ENCODE data around the gene ZNF423.
"Not testable (repeated sequence)": the region's sequence is repeated elsewhere in the genome, so short reads cannot be mapped to it uniquely, and the experiment has no call there.

The ZNF423 gene

DNA sequence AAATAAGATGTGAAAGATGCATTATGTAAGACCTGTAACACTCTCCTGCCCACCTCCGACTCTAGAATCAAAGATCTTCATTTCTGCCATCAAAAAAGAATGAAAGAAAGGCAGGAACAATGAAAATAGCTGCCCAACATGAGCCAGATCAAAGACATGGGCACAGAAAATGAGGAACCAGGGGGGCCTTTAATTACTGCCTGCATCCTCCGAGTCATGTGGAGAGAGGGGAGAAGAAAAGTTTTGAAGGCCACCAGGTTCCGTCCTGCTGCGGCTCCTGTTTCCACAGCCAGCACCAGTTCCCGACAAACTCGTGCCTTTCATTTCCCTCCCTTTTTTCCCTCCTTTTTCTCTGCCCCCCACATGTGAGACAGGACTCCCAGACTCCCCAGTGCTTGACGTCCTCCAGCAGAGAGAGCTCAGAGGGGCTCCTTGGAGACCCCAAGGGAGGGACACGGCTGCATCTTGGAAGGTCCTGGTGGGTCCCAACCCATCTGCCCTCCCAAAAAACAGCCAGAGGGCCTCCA lies 168.4 kb downstream of the ZNF423 start:
- DNase-seq, result no peak

DNA sequence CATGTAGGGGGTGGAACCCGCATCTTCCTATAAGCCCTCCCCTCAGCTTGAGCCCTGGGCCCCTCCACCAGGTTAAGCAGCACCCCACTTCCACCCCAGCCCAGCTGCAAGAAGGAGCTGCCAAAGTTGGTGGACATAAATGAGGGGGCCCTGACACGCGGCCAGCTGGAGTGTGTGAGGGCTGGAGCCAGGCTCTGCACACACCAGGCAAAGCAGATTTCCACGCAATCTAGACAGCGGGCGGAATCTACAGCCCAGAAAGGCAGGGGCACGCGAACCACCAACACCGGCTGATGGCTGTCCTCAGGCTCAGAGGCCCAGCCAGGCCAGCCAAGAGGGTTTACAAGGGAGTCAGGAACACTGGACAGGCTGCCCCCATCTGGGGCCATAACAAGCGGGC lies 171.2 kb downstream of the ZNF423 start:
- no peak for DNase-seq

DNA sequence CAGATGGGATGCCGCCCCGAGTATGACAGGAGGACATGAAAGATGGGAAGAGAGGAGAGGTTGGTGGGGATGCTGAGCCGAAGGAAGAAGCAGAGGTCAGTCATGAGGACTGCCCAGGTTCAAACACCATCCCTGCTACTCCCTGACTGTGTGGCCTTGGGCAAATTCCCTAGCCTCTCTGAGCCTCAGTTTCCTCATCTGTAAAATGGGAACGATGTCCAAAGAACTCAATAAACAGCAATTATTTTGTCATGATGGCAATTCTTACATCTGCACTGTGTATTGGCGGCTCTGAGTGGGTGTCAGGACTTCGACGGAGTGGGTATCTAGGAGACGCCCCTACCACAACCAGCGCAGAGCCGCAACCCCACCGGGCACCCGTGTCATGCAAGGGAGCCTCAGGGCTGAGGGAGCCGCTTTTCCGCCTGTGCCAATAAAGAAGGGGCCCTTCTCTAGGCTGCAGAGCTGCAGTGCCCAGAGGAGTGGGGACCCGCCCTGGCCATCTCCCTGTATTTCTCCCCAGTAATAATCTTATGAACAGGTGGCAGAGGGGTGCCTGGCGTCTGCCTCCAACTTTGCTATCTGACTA lies 173.2 kb downstream of the ZNF423 start:
- no peak for DNase-seq

DNA sequence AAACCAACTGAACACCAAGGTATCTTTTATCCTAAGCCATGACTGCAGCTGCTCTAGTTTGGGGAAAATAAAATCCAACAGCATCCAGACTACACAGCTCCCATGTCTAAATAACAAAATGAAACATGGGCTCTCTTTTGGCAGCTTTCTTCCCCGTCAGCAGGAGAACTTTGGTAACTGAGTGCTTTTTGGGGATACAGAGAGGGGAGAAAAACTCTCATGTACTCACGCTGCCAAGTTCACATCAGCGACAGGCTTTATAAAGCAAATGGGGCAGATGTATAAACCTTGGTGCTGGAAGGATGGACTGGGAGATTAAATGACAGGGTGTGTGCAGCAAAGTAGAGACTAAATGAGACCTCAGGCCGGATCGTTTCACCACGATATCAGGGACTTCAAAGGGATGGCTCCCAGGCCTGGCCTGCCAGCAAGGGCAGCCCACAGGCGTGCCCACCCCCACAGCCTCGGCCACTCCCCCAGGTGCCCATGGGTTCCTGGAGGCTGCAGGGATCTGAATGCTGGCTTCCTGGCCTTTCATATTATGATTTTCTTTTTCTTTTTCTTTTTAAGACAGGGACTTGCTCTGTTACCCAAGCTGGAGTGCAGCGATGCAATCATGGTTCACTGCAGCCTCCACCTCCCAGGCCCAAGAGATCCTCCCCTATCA lies 174.6 kb downstream of the ZNF423 start:
- no peak for DNase-seq

DNA sequence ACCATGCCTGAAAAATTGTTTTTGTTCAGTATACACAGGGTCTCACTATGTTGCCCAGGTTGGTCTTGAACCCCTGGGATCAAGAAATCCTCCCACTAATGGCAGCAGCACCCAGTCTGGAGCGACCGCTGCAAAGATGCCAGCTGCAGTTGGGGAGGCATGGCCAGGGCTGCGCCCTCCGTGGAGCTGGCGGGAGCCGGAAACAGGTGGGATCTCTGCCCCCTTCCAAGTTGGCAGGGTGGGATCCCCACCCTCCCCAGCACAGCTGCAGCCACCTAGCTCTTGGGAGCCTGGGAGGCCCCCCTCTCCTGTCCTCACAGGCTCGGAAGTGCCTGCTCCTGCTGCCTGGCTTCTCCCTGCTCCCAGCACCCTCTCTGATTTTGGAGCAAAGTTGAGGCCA lies 176.8 kb downstream of the ZNF423 start:
- no peak for DNase-seq

DNA sequence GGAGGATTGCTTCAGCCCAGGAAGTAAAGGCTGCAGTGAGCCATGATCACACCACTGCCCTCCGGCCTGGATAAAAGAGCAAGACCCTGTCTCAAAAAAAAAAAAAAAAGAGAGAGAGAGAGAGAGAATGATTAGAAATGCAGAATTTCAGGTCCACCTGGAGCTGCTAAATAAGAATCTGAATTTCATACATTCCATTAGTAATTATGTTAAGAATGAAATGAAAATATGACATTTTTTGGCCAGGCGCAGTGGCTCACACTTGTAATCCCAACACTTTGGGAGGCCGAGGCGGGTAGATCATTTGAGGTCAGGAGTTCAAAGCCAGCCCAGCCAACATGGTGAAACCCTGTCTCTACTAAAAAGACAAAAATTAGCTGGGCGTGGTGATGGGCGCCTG lies 178.3 kb downstream of the ZNF423 start:
- not testable (repeated sequence) for DNase-seq

DNA sequence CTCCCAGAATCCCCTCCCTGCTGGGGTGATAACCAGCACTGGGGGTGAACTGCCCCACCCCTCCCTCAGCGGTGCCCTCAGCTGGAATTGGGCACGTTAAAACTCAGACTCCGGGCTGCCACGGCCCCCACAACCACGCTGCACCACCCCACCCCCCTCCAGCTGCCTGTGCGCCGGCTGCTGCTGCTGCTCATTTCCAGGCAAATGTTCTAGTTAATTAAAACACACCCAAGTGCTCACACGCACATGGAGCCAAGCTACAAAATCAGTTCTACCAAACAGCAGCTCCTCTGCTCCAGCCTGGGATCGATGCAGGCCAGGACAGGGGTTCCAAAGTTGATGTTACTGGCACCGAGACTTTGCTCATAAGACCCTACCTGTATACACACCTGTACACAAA lies 180.5 kb downstream of the ZNF423 start:
- DNase-seq, result no peak

DNA sequence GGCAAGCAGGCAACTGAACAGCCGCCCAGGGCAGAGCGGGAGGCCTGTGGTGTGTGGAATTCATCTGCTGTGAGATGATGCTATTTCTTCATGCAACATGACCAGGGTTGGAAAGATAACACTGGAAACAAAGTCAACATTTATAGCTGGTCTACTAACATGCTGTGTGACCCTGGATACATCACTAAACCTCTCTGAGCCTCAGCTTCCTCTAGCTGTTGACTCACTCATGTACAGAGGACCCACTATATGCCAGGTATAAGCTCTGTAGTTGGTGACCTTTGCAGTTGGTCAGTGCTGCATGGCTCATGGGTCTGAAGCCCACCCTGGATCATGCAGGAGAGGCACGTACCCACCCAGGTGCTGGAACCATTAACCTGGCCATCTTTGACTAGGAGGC lies 180.9 kb downstream of the ZNF423 start:
- DNase-seq, result no peak

DNA sequence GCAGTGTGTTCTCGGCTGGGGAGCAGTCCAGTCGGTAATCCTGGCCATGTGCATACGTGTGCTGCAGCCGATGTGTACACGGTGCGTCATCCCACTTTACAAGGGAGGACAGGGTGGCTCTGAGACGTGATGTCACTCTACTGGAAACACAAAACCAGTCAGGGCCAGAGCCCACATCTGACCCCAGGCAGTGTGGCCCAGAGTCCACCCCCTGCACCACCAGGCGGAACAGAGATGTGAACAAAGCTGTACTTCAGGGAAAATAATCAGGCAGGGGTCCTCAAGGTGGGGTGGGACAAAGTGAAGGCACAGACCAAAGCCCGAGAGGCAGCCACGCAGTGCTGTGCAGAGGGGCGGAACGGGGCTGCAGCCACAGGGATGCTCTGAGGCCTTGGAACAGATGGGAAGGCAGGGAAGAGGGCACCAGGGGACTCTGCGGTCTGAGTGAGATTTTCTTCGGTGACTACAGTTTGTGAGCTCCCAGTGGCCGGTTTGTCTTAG lies 181.5 kb downstream of the ZNF423 start:
- no peak for DNase-seq

DNA sequence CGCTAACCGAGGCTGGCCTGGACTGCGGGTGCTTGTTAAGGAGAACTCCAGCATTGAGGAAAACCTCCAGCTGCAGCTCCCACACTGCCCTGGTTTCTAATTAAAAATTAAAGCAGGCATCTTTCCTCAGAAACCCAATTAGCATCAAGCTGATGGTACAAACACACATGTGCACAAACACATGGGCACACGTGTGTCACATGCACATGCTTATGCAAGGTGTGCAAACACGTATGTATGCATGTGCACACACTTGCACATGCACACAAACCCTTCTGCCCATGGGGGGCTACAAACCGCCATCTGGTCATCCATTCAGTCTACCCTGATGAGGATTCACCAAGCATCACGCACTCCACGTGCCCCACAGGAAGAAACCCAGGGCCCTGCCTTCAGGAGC lies 182.5 kb downstream of the ZNF423 start:
- DNase-seq, result no peak

DNA sequence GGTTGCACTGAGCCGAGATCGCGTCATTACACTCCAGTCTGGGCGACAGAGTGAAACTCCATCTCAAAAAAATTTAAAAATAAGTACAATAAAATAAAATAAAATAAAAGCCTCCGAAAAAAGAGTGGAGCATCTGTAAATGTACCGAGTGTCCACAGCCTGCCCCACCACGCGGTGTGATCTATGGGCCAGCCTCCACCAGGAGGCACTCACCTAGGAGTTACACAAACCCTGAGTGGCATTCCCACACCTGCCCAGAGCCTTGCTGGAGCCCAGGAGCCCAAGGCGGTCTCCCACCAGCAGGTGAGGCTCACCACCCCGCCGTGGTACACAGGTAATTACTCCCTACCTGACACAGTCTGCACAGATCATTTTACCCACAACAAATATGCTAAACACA lies 183.2 kb downstream of the ZNF423 start:
- DNase-seq, result no peak

DNA sequence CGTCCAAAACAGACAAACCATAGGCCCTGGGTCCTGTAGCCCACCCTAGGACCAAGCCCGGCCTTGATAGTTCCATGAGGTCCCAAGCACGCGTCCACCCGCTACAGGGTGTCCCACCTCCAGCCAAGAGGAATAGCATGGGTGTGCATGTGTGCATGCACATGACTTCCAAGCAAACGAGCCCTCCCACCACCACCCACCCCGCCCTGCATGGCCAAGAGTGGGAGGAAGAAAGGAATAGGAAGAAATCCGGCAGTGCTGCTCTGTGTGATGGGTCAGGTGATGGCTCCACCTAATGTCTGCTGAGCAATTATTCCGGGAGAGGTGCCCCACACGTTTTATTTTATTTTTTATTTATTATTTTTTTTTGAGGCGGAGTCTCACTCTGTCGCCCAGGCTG lies 184.6 kb downstream of the ZNF423 start:
- DNase-seq, result no peak

DNA sequence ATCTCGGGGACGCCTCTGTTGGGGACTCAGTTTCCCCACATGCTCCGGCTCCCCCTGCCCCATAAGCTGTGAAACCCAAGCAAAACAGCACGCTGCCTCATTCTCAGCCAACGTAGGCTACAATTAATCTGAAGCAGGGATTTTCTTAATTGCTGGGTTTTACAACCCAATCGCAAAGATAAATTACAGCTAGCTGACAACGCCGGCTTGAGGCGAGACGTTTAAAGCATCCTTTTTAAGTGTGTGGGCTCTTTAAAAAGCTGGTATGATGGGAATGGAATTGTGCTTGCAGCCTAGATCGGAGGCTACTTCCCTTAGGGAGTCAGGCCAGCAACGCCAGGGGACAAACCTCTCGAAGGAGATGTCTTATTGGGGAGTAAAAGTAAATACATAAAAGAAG lies 185.3 kb downstream of the ZNF423 start:
- DNase-seq, result no peak

DNA sequence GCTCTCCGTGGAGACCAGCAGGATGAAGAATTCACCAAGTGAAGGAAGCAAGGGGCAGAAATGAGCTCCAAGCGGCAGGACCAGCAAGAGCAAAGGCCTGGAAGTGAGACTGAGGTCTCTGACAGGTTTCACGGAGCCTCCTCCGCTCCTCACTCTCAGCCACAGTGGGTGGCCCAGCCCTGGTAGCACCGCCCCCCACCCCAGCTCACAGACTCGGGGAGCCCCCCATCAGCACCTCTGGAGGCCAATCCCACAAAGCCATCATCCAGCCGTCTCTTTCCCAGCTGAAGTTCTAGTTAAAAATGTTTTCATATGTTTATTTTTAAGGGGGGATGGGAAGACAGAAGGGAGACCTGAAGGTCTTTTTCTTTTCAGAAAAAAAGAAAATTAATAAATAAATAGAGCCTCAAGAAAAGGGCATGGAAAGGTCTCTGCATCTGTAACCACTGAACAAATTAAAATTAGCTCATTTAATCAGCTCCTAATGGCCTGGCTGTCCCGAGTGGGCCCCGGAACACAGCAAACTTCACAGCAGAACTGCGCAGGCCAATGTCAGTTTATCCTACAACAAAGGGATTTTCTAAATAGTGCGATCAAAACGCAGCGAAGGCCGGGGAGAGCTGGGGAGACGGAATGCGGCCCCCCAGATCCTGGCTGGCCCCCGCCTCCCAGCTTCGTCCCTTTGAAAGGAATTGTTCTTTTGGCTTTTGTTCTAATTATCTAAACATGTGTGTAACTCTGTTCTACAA lies 190.3 kb downstream of the ZNF423 start:
- DNase-seq, result no peak

DNA sequence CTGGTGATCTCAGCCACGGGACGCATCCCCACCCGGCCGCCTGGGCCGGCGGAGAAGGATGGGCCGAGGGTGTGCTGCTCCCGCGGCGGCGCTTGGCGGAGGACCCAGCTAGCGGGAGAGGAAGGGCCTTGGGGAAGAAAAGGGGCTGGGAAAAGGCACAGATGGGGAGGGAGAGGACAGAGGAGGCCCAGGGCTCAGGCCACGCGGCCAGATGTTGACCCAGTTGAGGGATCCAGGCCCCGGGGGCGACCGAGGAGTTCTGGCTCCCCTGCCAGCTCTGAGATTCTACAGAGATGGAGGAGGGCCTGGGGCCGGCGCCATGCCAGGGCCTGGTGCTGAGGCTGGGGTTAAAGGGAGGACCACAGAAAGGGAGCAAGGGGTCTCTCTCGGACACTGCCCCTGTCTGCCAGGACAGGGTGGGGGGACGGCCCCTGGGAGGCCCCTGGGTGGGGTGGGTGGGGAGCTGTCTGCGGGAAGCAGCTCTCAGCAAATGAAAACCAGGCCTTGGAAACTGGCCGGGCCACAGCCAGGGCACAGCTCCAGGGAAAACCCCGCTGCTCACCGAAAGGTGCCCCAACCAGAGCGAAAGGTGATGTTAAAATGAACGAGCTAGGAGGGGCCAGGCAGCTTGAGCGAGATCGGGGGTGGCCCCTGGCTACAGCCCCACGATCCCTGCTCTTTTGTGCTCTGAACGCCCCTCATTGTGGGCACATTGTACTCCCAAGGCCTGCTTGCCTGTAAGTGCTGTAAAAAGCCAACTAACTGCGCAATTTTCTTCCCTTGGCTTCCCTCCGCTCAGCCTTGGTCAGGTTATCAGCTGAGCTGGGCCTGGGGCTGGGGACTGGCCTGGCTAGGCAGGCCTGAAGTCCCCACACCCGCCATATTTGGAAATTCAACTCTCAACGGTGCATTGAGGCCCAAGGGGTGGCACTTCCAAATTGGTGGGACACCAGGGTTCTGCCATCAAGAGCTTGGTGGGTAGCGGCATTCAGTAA lies 191.4 kb downstream of the ZNF423 start:
- DNase-seq, result no peak

DNA sequence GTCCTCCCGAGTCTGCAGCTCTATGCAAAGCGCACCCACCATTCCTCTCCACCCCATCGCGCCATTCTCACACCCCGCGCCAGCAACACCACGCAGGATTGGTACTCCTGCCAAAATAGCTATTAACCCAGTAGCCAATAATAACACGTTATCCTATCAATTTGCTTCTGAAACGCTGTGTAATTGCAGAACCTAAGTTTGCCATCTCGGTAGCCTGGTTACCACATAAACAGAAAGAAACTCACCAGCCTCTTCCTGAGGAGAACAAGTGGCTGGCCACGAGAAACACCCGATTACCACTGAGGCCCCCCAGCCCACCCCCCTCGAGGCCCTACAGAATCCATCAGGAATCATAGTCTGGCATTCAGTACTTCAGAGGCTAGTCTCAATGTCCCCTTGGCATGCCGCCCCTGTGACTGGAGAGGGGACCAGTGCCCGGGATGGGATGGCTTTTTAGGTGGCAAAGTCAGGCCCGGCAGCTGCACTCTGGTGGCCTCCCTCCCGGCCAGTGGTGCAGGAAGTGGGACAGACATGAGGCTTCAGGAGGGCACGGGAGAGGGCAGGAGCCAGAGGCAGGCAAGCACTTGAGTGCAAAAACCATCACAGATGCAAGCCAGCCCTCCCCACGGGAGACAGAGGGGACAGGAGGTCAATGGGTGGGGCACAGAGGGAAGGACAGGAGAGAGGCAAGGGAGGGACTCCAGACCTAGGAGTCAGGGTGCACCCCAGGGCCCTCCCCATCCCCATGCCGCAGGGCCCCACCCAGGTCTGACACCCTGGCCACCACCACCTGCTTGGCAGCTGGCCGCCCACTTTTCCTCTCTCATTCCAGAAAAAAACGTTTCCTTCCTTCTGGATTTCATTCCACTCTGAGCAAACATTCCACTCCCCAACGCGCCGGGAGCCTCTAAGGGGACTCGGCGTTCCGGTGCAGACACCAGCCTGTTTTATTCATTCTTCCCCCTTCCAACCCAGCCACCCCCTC lies 192.5 kb downstream of the ZNF423 start:
- no peak for DNase-seq

DNA sequence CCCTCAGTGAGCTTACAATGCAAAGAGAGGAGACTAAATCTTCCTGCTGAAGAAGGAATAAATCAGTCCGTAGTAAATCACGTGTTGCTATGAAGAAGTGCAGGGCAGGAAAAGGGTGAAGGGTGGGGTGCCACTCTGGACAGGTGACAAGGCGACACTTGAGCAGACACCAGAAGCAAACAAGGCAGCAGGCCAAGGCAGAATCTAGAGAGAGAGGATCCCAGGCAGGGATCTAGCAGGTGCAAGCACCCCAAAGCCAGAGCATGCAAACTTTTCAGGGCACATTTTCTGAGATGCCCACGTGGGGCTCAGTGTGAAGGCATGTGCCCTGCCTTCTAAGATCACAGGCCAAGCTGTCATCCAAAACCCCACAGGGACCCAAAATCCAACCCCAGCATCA lies 193.3 kb downstream of the ZNF423 start:
- no peak for DNase-seq

DNA sequence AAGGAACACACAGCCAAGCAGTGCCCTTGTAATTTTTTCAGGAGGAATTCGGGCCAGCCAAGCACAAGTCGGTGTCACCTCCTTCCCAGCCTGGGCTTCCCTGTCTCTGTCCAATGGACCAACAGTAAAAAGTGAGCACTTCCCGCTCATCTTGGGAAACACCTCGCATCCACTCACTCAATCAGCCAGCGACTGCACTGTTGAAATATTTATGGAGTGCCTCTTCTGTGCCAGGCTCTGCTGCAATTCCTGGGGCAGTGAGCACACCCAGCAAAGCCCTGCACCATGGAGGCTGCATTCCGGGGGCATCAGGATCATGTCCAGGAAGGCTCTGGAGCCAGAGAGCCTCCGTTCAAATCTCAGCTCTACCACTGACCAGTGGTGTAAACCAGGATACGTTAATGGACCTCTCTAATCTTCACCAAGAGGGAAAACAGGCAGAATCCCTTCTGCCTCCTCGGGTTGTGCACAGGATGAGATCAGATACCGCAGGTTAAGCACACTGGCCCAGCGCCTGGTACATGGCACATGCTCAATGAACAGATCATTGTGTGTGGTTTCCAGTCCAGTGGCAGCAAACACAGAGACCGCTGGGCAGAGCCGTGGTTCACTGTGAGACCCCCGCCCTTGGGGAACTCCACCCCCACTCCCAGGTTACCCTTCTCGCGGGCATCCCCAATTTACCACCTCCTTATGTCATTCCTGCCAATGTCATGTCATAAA lies 194.3 kb downstream of the ZNF423 start:
- DNase-seq, result peak; percentile 26

DNA sequence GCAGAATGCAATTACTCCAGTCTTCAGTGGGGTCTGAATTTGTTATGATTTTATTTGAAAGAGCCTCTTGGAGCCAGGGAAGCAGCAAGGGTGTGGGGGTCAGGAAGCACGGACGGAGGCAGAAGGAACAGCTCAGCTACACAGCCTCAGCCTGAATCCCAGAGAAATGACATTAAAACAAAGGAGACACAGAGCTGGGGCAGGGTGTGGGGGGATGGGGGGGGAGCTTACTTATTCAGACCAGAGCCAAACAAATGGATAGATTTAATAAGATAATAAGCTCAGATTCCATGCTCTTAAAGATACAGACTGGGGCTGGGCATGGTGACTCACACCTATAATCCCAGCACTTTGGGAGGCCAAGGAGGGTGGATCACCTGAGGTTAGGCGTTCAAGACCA lies 195.3 kb downstream of the ZNF423 start:
- no peak for DNase-seq

DNA sequence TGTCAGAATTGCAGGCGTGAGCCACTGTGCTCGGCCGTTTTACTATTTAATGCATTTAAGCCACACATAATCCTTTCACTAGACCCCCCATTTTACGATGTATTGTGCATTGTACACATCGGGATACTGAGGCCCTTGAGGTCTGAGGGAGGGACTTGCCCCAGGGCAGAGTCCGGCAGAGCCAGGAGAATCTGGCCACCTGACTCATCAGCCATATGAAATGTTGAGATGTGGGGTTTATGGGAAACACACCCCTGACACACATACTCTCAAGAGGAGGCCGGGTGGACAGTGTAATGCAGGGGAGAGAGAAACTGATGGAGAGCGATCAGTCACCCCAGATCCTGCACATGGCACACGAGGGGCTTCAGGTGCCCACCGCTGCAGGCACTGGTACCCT lies 196.6 kb downstream of the ZNF423 start:
- no peak for DNase-seq

DNA sequence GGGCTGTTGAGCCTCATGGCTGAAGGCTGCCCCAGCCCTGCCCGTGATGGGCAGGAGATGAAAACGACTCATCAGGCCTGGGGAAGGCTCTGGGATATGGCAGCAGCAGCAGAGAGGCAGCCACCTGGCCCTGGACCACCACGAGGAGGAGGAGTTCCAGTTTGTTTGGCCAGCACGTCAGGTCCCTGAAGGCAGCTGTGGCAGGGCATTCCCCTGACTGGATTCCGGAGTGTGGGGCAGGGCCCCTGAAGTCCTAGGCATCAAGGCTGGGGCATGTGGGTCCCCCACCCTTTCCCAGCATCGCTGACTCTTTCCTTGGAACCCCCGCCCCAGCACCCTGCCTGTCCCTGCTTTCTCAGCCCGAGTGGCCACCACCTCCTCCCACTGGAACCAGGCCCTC lies 197.4 kb downstream of the ZNF423 start:
- DNase-seq, result no peak

Data from NCI-H226 (cell line).